SK-N-SH (cell line): ENCODE measurements around the gene NT5DC3. TPM values are rescaled to one million over a fixed set of nuclear protein-coding genes. Genes with fewer than 3 reads are reported as not detected.

Experiments
- CTCF ChIA-PET: fragments of 300-600, 350-600 bp; formaldehyde crosslinking; extraction: SDS; loops from one replicate; lab custom pipeline; 2021; lab: Yijun Ruan, JAX
- POLR2A ChIA-PET: fragments of 350-600 bp; sonication (Branson Sonifier 250); formaldehyde crosslinking; extraction: SDS; loops from one replicate; lab custom pipeline; 2020; ENCODE audit warnings: antibody characterized with exemption, inconsistent platforms; lab: Yijun Ruan, JAX
- DNase-seq: peaks from one replicate; pipeline ENCODE4 v3.0.0; 2012
- H2AFZ ChIP-seq: fragments of 200-600 bp; sonication (generic); 2 replicates; pipeline ENCODE4 v1.8.1; 2016; ENCODE audit warnings: antibody characterized with exemption, mild to moderate bottlenecking, low read depth
- H3F3A ChIP-seq: fragments of 200-600 bp; sonication (generic); replicated peaks from 2 replicates; pipeline ENCODE3; 2016; ENCODE audit warnings: antibody characterized with exemption, mild to moderate bottlenecking; ENCODE audit not compliant: insufficient read depth
- H3K27ac ChIP-seq, 2 experiments: fragments of 200-500 bp in 1 of 2; fragments of 200-600 bp in 1 of 2; sonication (Bioruptor generic) in 1 of 2; sonication (generic), shearing (Covaris generic) in 1 of 2; 2 replicates each; pipeline versions ENCODE4 v1.5.1 to v1.6.1; 2014 to 2016; ENCODE audit warnings: low read depth in 2 of 2, inconsistent platforms in 1 of 2, low read length in 1 of 2, mild to moderate bottlenecking in 1 of 2, mixed read lengths in 1 of 2
- H3K27me3 ChIP-seq: fragments of 200-600 bp; sonication (generic), shearing (Covaris generic); 2 replicates; pipeline ENCODE4 v1.6.1; 2016; ENCODE audit warnings: mixed run types; ENCODE audit not compliant: insufficient read depth
- H3K36me3 ChIP-seq, 2 experiments: fragments of 200-500 bp in 1 of 2; fragments of 200-600 bp in 1 of 2; sonication (Bioruptor generic) in 1 of 2; sonication (generic) in 1 of 2; replicated peaks in 1 of 2; 2 replicates each; pipeline versions ENCODE3 to v1.5.1; 2014 to 2016; ENCODE audit warnings: low read length in 1 of 2, mild to moderate bottlenecking in 1 of 2; ENCODE audit not compliant: insufficient read depth in 2 of 2, control insufficient read depth in 1 of 2
- H3K4me1 ChIP-seq, 2 experiments: fragments of 200-500 bp in 1 of 2; fragments of 200-600 bp in 1 of 2; sonication (Bioruptor generic) in 1 of 2; sonication (generic), shearing (Covaris generic) in 1 of 2; 2 replicates each; pipeline versions ENCODE4 v1.5.1 to v1.6.1; 2014 to 2016; ENCODE audit warnings: low read depth in 1 of 2, low read length in 1 of 2, mixed run types in 1 of 2; ENCODE audit not compliant: insufficient read depth in 2 of 2, control insufficient read depth in 1 of 2
- H3K4me2 ChIP-seq: fragments of 200-600 bp; sonication (generic), shearing (Covaris generic); 2 replicates; pipeline ENCODE4 v1.6.1; 2017; ENCODE audit warnings: mixed run types
- H3K4me3 ChIP-seq, 2 experiments: fragments of 200-500 bp in 1 of 2; fragments of 200-600 bp in 1 of 2; sonication (Bioruptor generic) in 1 of 2; sonication (generic), shearing (Covaris generic) in 1 of 2; 2 replicates each; pipeline versions ENCODE4 v1.5.1 to v1.8.1; 2014 to 2016; ENCODE audit warnings: low read depth in 2 of 2, inconsistent platforms in 1 of 2, low read length in 1 of 2, mild to moderate bottlenecking in 1 of 2, mixed read lengths in 1 of 2, moderate library complexity in 1 of 2
- H3K79me2 ChIP-seq: fragments of 200-600 bp; sonication (generic); 2 replicates; pipeline ENCODE4 v1.8.1; 2017; ENCODE audit warnings: mild to moderate bottlenecking; ENCODE audit not compliant: insufficient read depth
- H3K9ac ChIP-seq: fragments of 200-600 bp; sonication (generic); 2 replicates; pipeline ENCODE4 v1.6.1; 2017; ENCODE audit warnings: mixed run types
- H3K9me2 ChIP-seq: fragments of 200-600 bp; sonication (generic); 2 replicates; pipeline ENCODE4 v1.6.1; 2017; ENCODE audit warnings: mixed run types
- H3K9me3 ChIP-seq: fragments of 200-600 bp; sonication (generic); 2 replicates; pipeline ENCODE4 v1.6.1; 2017; ENCODE audit warnings: mixed run types, mild to moderate bottlenecking, moderate library complexity
- H4K20me1 ChIP-seq: fragments of 200-600 bp; sonication (generic); 2 replicates; pipeline ENCODE4 v1.6.1; 2017; ENCODE audit warnings: mild to moderate bottlenecking, mixed run types; ENCODE audit not compliant: insufficient read depth
- CTCF ChIP-seq: fragments of 200-600 bp; sonication (generic); IDR thresholded peaks from 2 replicates; pipeline ENCODE4 v1.6.1; 2017; ENCODE audit warnings: antibody characterized with exemption, mild to moderate bottlenecking, moderate library complexity
- ELF1 ChIP-seq: IDR thresholded peaks from 2 replicates; pipeline ENCODE4 v1.4.0; 2012
- FOSL2 ChIP-seq: IDR thresholded peaks from 2 replicates; pipeline ENCODE4 v1.4.0; 2012; ENCODE audit warnings: low read depth, mild to moderate bottlenecking, moderate library complexity, borderline replicate concordance
- FOXM1 ChIP-seq: IDR thresholded peaks from 2 replicates; pipeline ENCODE4 v1.4.0; 2012; ENCODE audit warnings: low read depth, mild to moderate bottlenecking
- GABPA ChIP-seq: IDR thresholded peaks from 2 replicates; pipeline ENCODE4 v1.4.0; 2012; ENCODE audit warnings: low read depth, mild to moderate bottlenecking
- GATA2 ChIP-seq: sonication (generic); formaldehyde crosslinking; IDR thresholded peaks from 2 replicates; pipeline ENCODE4 v1.5.0; 2020; ENCODE audit warnings: mild to moderate bottlenecking, missing genetic modification reagents
- MAX ChIP-seq: IDR thresholded peaks from 2 replicates; pipeline ENCODE4 v1.4.0; 2012; ENCODE audit warnings: low read depth
- MXI1 ChIP-seq: IDR thresholded peaks from 2 replicates; pipeline ENCODE4 v1.6.1; 2012; ENCODE audit warnings: mild to moderate bottlenecking, low read depth, low read length, improper control_type of control experiment
- NFIC ChIP-seq: IDR thresholded peaks from 2 replicates; pipeline ENCODE4 v1.4.0; 2012; ENCODE audit warnings: borderline replicate concordance
- RAD21 ChIP-seq: IDR thresholded peaks from 2 replicates; pipeline ENCODE4 v1.6.1; 2012; ENCODE audit warnings: mild to moderate bottlenecking, low read length
- RFX5 ChIP-seq: IDR thresholded peaks from 2 replicates; pipeline ENCODE4 v1.6.1; 2012; ENCODE audit warnings: mild to moderate bottlenecking, improper control_type of control experiment, low read length
- SIN3A ChIP-seq: IDR thresholded peaks from 2 replicates; pipeline ENCODE4 v1.6.1; 2012; ENCODE audit warnings: low read depth, mild to moderate bottlenecking, low read length, moderate library complexity, borderline replicate concordance
- TCF12 ChIP-seq: IDR thresholded peaks from 2 replicates; pipeline ENCODE4 v1.4.0; 2012
- TEAD4 ChIP-seq: IDR thresholded peaks from 2 replicates; pipeline ENCODE4 v1.4.0; 2012; ENCODE audit warnings: mild to moderate bottlenecking, borderline replicate concordance; ENCODE audit not compliant: insufficient read depth
- USF2 ChIP-seq: fragments of 150-350 bp; IDR thresholded peaks from 2 replicates; pipeline ENCODE4 v1.6.1; 2017; ENCODE audit warnings: antibody characterized with exemption, low read length, low read depth, borderline replicate concordance
- WGBS: methylation state at CpG from one replicate; pipeline ENCODE4 v1.1.6; 2017; ENCODE audit warnings: low lambda C conversion rate; 5-methylcytosine and 5-hydroxymethylcytosine counted together
- polyA plus RNA-seq, 3 experiments: library from polyadenylated mRNA; depleted of rRNA; stranded (reverse); fragments of >200 nt; gene quantifications; 2 replicates each; pipeline ENCODE4 v1.2.3, GENCODE V29; 2012

NT5DC3 gene
- polyA plus RNA-seq, 1 of the 3 experiments (the other 2 are of a cell fraction) = 11.0 TPM

GRCh38 chr12:103820881-103821489 is 20.0 kb downstream of the NT5DC3 start:
- POLR2A ChIA-PET = no interaction called here
- H3K4me1 ChIP-seq = peaks cover 0 to 19% of the 10 kb centered on the region in 2 experiments; a peak in 2 of 4 replicates
- H2AFZ ChIP-seq = no peak overlapping the region

GRCh38 chr12:103820361-103820760 is 20.7 kb downstream of the NT5DC3 start:
- H3K9me3 ChIP-seq = no peaks in the 10 kb centered on the region
- H4K20me1 ChIP-seq = peaks cover 5% of the 10 kb centered on the region
- no peak overlapping the region for H3K9ac ChIP-seq
- H3F3A ChIP-seq = peaks cover 16% of the 10 kb centered on the region
- no peak overlapping the region for H2AFZ ChIP-seq
- no peak overlapping the region for H3K4me2 ChIP-seq
- no peak overlapping the region for H3K27ac ChIP-seq
- H3K36me3 ChIP-seq = peaks cover 0 to 11% of the 10 kb centered on the region in 2 experiments
- peaks cover 85% of the 10 kb centered on the region for H3K79me2 ChIP-seq
- CTCF ChIA-PET = interaction anchor here (1.4 kb wide), 1 partner anchor 14 kb away, joined by 3 read pairs; no protein-coding TSS in a partner anchor
- H3K4me3 ChIP-seq = no peak overlapping the region
- POLR2A ChIA-PET = no interaction called here
- peaks cover 0 to 24% of the 10 kb centered on the region in 2 experiments; a peak in 2 of 4 replicates for H3K4me1 ChIP-seq
- no peaks in the 10 kb centered on the region for H3K27me3 ChIP-seq
- H3K9me2 ChIP-seq = no peaks in the 10 kb centered on the region
- no peak for DNase-seq
- TF ChIP-seq NFIC = no peak
- TF ChIP-seq GABPA = no peak
- TF ChIP-seq FOSL2 = no peak
- TF ChIP-seq GATA2 (CRISPR knock-in tag) = no peak
- no peak for TF ChIP-seq RFX5
- TF ChIP-seq MXI1 = no peak
- no peak for TF ChIP-seq CTCF
- no peak for TF ChIP-seq RAD21
- no peak for TF ChIP-seq USF2
- TF ChIP-seq TCF12 = no peak
- no peak for TF ChIP-seq FOXM1
- no peak for TF ChIP-seq ELF1
- TF ChIP-seq TEAD4 = no peak
- TF ChIP-seq SIN3A = no peak
- TF ChIP-seq MAX = no peak

More at GRCh38 chr12:103820881-103821489, 20.0 kb downstream of the NT5DC3 start:
- CTCF ChIA-PET = interaction anchor here (1.4 kb wide), 1 partner anchor 14 kb away, joined by 3 read pairs; no protein-coding TSS in a partner anchor
- no peaks in the 10 kb centered on the region for H3K27me3 ChIP-seq
- peaks cover 12% of the 10 kb centered on the region for H3F3A ChIP-seq
- no peaks in the 10 kb centered on the region for H3K9me3 ChIP-seq
- H3K36me3 ChIP-seq = peaks cover 0 to 11% of the 10 kb centered on the region in 2 experiments
- no peak overlapping the region for H3K4me2 ChIP-seq
- TF ChIP-seq FOXM1 = no peak
- no peak for TF ChIP-seq CTCF
- H3K27ac ChIP-seq = peak overlapping the region; percentile 16 to 36; a peak in 1 of 4 replicates
- no peaks in the 10 kb centered on the region for H3K9me2 ChIP-seq
- no peak for DNase-seq
- peaks cover 90% of the 10 kb centered on the region for H3K79me2 ChIP-seq
- peaks cover 5% of the 10 kb centered on the region for H4K20me1 ChIP-seq
- H3K4me3 ChIP-seq = no peak overlapping the region
- WGBS = 92% methylated on average over 2 of the region's 3 CpGs
- no peak overlapping the region for H3K9ac ChIP-seq
